NT2/D1 (cell line): ENCODE results near the gene PLCH1.

Experiments used
- DNase-seq: peaks from one replicate; pipeline ENCODE4 v3.0.0-alpha.2; 2011; ENCODE audit warnings: low read depth, low spot score
- H3K27me3 ChIP-seq: 2 replicates; pipeline ENCODE4 v1.6.0; 2011; ENCODE audit warnings: mild to moderate bottlenecking; ENCODE audit not compliant: insufficient read length, insufficient read depth
- H3K36me3 ChIP-seq: 2 replicates; pipeline ENCODE4 v1.6.1; 2011; ENCODE audit warnings: mild to moderate bottlenecking, low read length, mixed read lengths; ENCODE audit not compliant: insufficient read depth, insufficient read length
- H3K4me1 ChIP-seq: 2 replicates; pipeline ENCODE4 v1.5.1; 2011; ENCODE audit not compliant: insufficient read depth, insufficient read length
- H3K4me3 ChIP-seq: 2 replicates; pipeline ENCODE4 v1.5.1; 2011; ENCODE audit warnings: low read depth; ENCODE audit not compliant: insufficient read length
- H3K9ac ChIP-seq: 2 replicates; pipeline ENCODE4 v1.6.0; 2011; ENCODE audit warnings: low read depth; ENCODE audit not compliant: insufficient read length
- H3K9me3 ChIP-seq: 2 replicates; pipeline ENCODE4 v1.5.1; 2011; ENCODE audit warnings: mild to moderate bottlenecking, low read length; ENCODE audit not compliant: insufficient read depth
- SUZ12 ChIP-seq: IDR thresholded peaks from 2 replicates; pipeline ENCODE4 v1.6.1; 2011; ENCODE audit not compliant: insufficient read length, insufficient read depth; ENCODE audit errors: extremely low read depth
- YY1 ChIP-seq: IDR thresholded peaks from 2 replicates; pipeline ENCODE4 v1.6.1; 2011; ENCODE audit not compliant: insufficient read length, insufficient read depth
- ZNF274 ChIP-seq: IDR thresholded peaks from 2 replicates; pipeline ENCODE4 v1.6.1; 2011; ENCODE audit warnings: mild to moderate bottlenecking, low read depth, low read length

The PLCH1 gene

GRCh38 chr3:155701882-155702465, 42.9 kb downstream of the PLCH1 start:
- TF ChIP-seq ZNF274, result no peak
- TF ChIP-seq SUZ12, result no peak
- TF ChIP-seq YY1, result no peak
- H3K9ac ChIP-seq, result no peak overlapping the region
- no peaks in the 10 kb centered on the region for H3K36me3 ChIP-seq
- no peaks in the 10 kb centered on the region for H3K9me3 ChIP-seq
- DNase-seq, result peak; percentile 23
- H3K27me3 ChIP-seq, result no peaks in the 10 kb centered on the region
- no peaks in the 10 kb centered on the region for H3K4me1 ChIP-seq
- H3K4me3 ChIP-seq, result no peak overlapping the region

- Histone ChIP-seq H3K9ac (no peak overlapping the region), H3K27me3 (no peaks in the 10 kb centered on the region), H3K4me3 (no peak overlapping the region), H3K36me3 (no peaks in the 10 kb centered on the region), H3K4me1 (no peaks in the 10 kb centered on the region), H3K9me3 (no peaks in the 10 kb centered on the region)
- TF ChIP-seq ZNF274 (no peak), SUZ12 (no peak), YY1 (no peak)
- no peak for DNase-seq
These were observed 47.3 kb downstream of the PLCH1 start for GRCh38 chr3:155697542-155697941.

- no peak overlapping the region for H3K9ac ChIP-seq
- H3K4me1 ChIP-seq, result no peaks in the 10 kb centered on the region
- no peak for DNase-seq
- no peaks in the 10 kb centered on the region for H3K36me3 ChIP-seq
- TF ChIP-seq YY1 (no peak), SUZ12 (no peak), ZNF274 (no peak)
- no peaks in the 10 kb centered on the region for H3K9me3 ChIP-seq
- no peak overlapping the region for H3K4me3 ChIP-seq
- H3K27me3 ChIP-seq, result no peaks in the 10 kb centered on the region
These were observed 54.0 kb downstream of the PLCH1 start for GRCh38 chr3:155690921-155691320.

- H3K9ac ChIP-seq, result no peak overlapping the region
- TF ChIP-seq SUZ12, result no peak
- TF ChIP-seq YY1, result no peak
- no peak for TF ChIP-seq ZNF274
- H3K36me3 ChIP-seq, result no peaks in the 10 kb centered on the region
- no peaks in the 10 kb centered on the region for H3K9me3 ChIP-seq
- no peak for DNase-seq
- H3K4me1 ChIP-seq, result no peaks in the 10 kb centered on the region
- H3K4me3 ChIP-seq, result no peak overlapping the region
- H3K27me3 ChIP-seq, result no peaks in the 10 kb centered on the region
These were observed 56.4 kb downstream of the PLCH1 start for GRCh38 chr3:155688481-155688880.

DNA sequence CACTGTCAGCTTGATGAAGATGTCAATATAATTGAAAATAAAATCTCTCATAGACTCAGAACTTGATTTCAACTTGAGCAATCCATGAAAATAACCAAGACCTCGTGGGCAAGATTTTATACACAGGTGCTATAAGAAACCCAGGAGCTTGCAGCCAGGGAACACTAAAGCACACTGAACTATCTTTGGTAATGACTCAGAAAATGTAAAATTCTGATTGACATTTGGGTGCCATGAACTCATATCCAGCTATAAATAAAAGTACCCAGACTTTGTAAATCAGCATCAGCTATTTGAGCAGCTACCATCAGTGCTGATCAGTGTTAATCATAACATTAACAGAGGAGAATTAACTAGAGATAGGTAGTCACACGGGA, 61.5 kb downstream of the PLCH1 start:
- no peak overlapping the region for H3K9ac ChIP-seq
- H3K9me3 ChIP-seq, result no peaks in the 10 kb centered on the region
- no peak for DNase-seq
- no peak overlapping the region for H3K4me3 ChIP-seq
- H3K27me3 ChIP-seq, result no peaks in the 10 kb centered on the region
- no peaks in the 10 kb centered on the region for H3K4me1 ChIP-seq
- H3K36me3 ChIP-seq, result no peaks in the 10 kb centered on the region
- no peak for TF ChIP-seq SUZ12

DNA sequence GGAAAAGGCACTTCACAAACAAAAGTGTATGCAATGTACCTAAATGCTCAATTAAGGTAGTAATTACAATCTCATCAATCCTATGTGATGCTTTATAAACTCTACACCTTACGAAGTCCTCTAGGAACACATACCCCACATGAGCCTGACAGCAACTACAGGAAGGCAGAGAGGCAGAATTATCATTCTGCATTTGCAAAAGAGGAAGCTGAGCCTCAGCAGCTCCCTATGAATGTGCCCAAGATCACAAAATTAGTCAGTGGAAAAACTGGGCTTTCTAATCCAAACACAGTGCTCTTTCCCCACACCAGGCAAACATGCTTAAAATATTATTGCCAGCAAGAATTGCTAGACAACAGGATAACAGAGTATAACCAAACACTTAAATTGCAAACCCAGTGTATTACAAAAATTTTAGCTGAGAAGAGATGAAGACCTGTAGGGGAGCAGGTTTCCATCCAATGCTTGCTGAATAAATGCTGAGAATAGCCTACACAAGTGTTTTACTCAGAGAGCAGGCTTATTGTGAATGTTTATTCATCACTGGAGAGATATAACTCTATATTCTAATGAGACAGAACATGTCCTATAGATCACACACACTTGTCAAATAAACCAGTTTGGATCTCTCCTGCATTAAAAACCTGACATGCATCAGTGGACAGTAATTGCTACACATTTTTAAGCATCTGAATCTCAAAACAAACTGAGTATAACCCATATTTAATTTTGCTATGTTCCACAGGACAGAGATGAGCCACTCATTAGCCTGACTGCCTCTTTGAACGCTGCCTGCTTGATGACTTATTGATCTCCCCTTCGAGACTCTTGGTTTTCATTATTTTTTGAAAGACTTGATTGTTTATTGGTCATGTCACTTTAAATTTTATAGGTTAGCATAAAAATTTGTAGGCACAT, 62.2 kb downstream of the PLCH1 start:
- TF ChIP-seq ZNF274 (no peak), YY1 (no peak), SUZ12 (no peak)
- Histone ChIP-seq H3K27me3 (no peaks in the 10 kb centered on the region), H3K36me3 (no peaks in the 10 kb centered on the region), H3K4me3 (no peak overlapping the region), H3K4me1 (no peaks in the 10 kb centered on the region), H3K9me3 (no peaks in the 10 kb centered on the region), H3K9ac (no peak overlapping the region)
- DNase-seq, result no peak

GRCh38 chr3:155676252-155676981, 68.5 kb downstream of the PLCH1 start:
- Histone ChIP-seq H3K9ac (no peak overlapping the region), H3K27me3 (no peaks in the 10 kb centered on the region), H3K4me1 (peaks cover 3% of the 10 kb centered on the region), H3K4me3 (no peak overlapping the region), H3K36me3 (no peaks in the 10 kb centered on the region), H3K9me3 (no peaks in the 10 kb centered on the region)
- DNase-seq, result no peak
- no peak for TF ChIP-seq YY1
- TF ChIP-seq SUZ12, result no peak
- TF ChIP-seq ZNF274, result no peak
